COR-L47 (cell line): Measurements from ENCODE around the gene RPIA.
"Not testable (repeated sequence)": the region's sequence is repeated elsewhere in the genome, so short reads cannot be mapped to it uniquely, and the experiment has no call there.

Experiments used
- DNase-seq: peaks from one replicate; lab custom pipeline; 2025; lab: John Stamatoyannopoulos, UW

RPIA gene

DNA sequence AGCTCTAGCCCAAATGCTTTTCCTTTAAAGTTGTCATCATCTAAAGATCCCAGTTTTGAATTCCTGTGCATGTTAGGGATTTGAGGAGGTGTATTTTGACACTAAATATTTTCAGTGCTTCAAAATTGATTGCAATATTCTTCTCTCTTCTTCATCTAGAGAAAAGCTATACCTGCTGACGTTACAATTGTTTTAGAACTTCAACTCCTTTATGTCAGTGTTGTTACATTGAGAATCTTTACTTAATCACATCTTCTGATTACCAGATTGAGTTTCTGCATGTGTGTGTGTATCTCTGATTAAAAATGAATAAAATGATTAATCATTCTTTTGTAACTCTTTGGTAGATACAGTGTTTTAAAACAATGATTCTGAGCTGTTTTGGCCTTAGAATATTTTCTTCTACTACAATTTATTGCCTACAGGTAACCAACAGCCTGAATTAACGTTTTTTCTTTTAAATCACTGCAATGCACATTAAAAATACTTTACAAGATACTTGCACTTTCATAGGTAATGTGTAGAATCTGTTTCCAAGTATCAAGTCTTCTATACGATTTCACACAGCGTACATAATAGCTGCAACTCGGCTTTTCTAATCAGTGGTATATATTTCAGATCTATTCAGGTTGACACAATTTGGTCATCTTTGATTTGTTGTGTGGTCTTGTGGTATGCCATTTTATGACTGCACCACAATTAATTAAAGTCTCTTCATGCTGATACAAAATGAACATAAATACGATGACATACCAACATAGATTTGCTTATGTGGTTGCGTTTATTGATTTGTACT is 82.0 kb downstream of the RPIA start:
- not testable (repeated sequence) for DNase-seq

DNA sequence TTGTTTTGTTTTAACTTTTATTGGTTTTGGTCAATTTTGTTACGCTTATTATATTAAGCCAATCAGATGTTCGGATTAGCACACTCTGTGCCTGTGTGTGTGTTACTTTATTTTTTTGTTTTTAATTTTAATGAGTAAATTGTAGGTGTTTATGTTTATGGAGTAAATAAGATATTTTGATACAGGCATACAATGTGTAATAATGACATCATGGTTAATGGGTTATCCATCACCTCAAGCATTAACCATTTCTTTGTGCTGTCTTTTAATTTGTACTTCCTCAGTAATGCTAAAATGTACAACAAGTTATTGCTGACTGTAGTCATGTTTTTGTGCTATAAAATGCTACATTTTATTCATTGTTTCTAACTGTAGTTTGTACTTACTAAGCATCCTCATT is 97.7 kb downstream of the RPIA start:
- not testable (repeated sequence) for DNase-seq

- DNase-seq = not testable (repeated sequence)
Observed at GRCh38 chr2:88795932-88796331, 104.5 kb downstream of the RPIA start.

- not testable (repeated sequence) for DNase-seq
Observed at GRCh38 chr2:88796523-88796922, 105.0 kb downstream of the RPIA start.

- not testable (repeated sequence) for DNase-seq
Observed at GRCh38 chr2:88797164-88797563, 105.7 kb downstream of the RPIA start.
